T-helper 17 cell (primary cell): Measurements from ENCODE around the gene ROR2. TPM values are rescaled to one million over a fixed set of nuclear protein-coding genes. Genes with fewer than 3 reads are reported as not detected.

Source experiments
- ATAC-seq: fragments of 150-1000 bp; cut with Tn5 transposase; 2 replicates; pipeline ENCODE4 v1.10.0; 2021; ENCODE audit warnings: mild to moderate bottlenecking, moderate library complexity
- DNase-seq, 3 donors: peaks; one replicate each; pipeline versions ENCODE4 v3.0.0 to v3.0.0-alpha.2; 2020 to 2021
- H3K9me3 ChIP-seq: one replicate; pipeline ENCODE4 v1.7.0; 2013; ENCODE audit warnings: low read length, mild to moderate bottlenecking; ENCODE audit not compliant: control insufficient read depth, poor library complexity, severe bottlenecking
- H3K27ac Mint-ChIP-seq: one replicate; pipeline ENCODE4 v1.8.0; 2022; ENCODE audit warnings: mild to moderate bottlenecking, moderate library complexity, mixed read lengths
- H3K27me3 Mint-ChIP-seq: one replicate; pipeline ENCODE4 v1.8.0; 2022; ENCODE audit warnings: mixed read lengths
- H3K36me3 Mint-ChIP-seq: one replicate; pipeline ENCODE4 v1.8.0; 2022; ENCODE audit warnings: low read depth, mixed read lengths
- H3K4me1 Mint-ChIP-seq: one replicate; pipeline ENCODE4 v1.8.0; 2022; ENCODE audit warnings: mild to moderate bottlenecking, mixed read lengths
- H3K4me3 Mint-ChIP-seq: one replicate; pipeline ENCODE4 v1.8.0; 2022; ENCODE audit warnings: mild to moderate bottlenecking, moderate library complexity, mixed read lengths
- total RNA-seq, 4 donors: library from RNA in 2 of 4; stranded (reverse) in 2 of 4; gene quantifications; one replicate each; pipeline ENCODE4 v1.2.3 and lab custom pipeline; 2022 to 2026

The ROR2 gene
- total RNA-seq, 2 donors from 2014 or later = 0.22 to 0.37 TPM

DNA sequence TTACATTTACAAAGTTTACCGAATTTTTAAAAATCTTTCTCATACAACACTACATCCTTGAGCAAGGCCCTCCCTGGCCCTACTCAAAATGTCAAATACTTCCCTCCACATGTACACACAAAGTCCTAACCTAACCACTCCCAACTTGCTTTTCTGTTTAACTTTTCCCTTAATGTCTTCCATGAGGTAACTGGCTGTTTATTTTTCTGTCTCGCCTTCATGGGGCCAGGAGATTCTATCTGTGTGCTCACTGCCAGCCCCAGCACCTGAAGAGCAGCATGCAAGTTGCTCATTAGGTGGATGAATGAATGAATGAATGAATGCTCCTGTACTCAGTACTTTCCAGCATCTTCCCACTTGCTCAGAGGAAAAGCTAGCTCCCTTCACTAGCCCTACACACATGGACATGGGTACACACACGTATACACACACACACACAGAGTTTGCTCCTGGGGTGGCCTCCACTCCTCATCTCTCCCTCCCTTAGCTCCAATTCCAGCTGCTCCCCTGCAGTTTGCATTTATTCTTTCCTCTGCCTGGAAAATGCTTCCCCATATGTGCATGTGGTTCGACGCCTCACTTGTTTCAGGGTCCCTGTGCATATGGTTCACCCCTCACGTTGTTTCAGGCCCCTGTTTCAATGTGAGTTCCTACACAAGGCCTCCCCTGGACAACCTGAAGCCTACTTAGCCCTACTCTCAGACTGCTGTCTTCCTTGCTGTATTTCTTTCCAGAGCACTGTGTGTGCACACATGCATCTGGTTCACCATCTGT is 165.2 kb downstream of the ROR2 start:
- Mint-ChIP-seq H3K27me3 (peaks cover 30% of the 10 kb centered on the region), H3K4me3 (no peak overlapping the region), H3K4me1 (peaks cover 8% of the 10 kb centered on the region), H3K36me3 (peaks cover 7% of the 10 kb centered on the region), H3K27ac (no peak overlapping the region)
- DNase-seq (no peak), ATAC-seq (no peak)
- no peaks in the 10 kb centered on the region for H3K9me3 ChIP-seq

DNA sequence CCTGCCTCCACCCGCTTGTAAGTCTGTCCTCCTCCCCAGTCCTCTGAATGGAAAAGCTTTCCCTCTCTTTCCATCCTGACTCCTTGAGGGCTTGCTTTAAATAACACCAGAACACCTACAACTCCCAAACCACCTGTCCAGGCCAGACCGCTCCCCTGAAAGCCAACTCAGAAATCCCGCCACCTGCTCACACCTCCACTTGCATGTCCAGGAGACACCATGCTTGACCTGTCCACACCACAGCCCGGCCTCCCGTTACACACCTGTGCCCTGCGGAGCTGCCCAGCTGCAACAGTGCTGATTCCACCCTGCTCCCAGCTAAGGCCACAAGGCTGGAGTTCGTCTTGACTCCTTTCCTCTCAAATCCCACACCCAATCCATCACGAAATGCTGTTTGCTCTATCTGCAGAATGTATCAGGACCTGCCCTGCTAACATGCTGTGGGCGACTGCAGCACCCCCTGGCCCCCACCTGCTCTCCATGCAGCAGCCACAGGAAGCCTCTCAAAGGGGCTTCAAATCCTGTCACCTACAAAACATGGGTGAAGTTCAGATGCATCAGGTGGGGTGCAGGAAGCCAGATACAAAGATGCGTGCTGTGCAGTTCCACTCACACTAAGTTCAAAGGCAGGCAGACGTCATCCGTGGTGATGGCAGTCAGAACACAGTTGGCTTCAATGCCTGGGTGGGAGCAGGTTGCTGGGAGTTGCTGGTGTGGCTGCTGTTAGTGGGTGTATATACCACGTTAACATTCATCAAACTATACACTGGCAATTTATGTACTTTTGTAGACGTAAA is 166.0 kb downstream of the ROR2 start:
- DNase-seq (no peak), ATAC-seq (no peak)
- H3K27ac Mint-ChIP-seq = no peak overlapping the region
- H3K27me3 Mint-ChIP-seq = peaks cover 30% of the 10 kb centered on the region
- H3K4me3 Mint-ChIP-seq = peak overlapping the region; percentile 10
- H3K36me3 Mint-ChIP-seq = peaks cover 7% of the 10 kb centered on the region
- no peaks in the 10 kb centered on the region for H3K9me3 ChIP-seq
- H3K4me1 Mint-ChIP-seq = peaks cover 8% of the 10 kb centered on the region

DNA sequence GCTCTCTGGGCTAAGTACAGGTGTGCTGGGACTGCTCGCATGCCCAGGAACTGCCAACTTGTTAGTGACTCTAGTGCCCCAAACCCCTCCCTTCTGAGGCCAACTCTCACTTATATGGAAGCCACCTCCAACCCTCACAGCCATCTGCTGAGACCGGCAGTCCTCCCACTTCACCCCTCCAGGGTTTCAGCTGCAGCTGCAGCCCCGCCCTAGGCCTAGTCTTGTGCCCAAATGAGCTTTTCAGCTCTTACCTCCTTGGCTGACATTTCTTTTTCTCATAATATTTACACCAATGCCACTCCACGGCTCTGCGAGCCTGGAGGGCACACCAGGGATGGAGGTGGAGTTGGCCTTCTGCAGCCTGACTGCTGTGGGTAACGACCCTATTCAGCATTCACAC is 166.6 kb downstream of the ROR2 start:
- H3K36me3 Mint-ChIP-seq = peaks cover 7% of the 10 kb centered on the region
- H3K27ac Mint-ChIP-seq = no peak overlapping the region
- H3K4me3 Mint-ChIP-seq = no peak overlapping the region
- DNase-seq (no peak), ATAC-seq (no peak)
- peaks cover 30% of the 10 kb centered on the region for H3K27me3 Mint-ChIP-seq
- H3K4me1 Mint-ChIP-seq = peaks cover 8% of the 10 kb centered on the region
- H3K9me3 ChIP-seq = no peaks in the 10 kb centered on the region

DNA sequence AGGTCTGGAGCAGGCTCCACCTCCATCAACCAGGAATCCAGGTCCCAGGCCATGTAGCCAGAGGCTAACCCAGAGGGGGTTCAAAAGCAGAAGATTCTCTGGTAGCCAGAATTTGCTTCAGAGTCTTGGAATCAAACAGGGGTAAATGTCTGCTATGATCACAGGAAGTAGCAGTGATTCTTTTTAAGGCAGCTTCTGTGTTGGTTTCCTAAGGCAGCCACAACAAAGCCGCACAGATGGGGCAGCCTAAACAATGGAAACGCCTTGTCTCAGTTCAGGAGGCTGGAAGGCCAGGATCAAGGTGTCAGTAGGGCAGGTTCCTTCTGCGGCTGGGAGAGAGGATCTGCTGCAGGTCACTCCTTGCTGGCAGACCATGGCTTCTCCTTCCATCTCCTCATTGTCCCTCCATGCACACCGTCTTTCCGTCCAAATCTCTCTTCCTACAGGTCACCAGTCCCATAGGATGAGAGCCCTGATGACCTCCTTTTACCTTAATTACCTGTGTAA is 167.3 kb downstream of the ROR2 start:
- peaks cover 31% of the 10 kb centered on the region for H3K27me3 Mint-ChIP-seq
- no peak overlapping the region for H3K4me3 Mint-ChIP-seq
- no peaks in the 10 kb centered on the region for H3K9me3 ChIP-seq
- no peak for DNase-seq
- peak; percentile 28 for ATAC-seq
- H3K4me1 Mint-ChIP-seq = peaks cover 8% of the 10 kb centered on the region
- peaks cover 7% of the 10 kb centered on the region for H3K36me3 Mint-ChIP-seq
- peak overlapping the region; percentile 30 for H3K27ac Mint-ChIP-seq

DNA sequence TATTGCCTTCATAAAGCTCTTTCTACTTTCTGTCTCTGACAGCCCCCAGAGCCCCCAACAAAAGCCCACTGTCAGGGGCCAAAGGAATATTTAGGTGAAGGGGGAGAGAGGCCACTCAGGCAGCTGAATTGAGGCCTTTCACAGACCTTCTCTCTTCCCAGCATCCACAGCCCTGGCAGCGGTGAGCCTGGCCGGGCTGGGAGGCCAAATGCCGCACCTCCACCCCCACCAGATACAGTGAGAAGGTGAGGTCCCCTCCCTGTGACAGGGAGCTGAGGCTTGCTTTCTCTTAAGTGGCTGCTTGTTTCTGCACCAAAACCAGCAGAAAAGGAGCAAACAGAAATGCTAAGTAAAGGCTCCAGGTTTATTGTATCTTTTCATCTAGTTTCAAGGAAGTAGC is 168.1 kb downstream of the ROR2 start:
- no peak overlapping the region for H3K4me3 Mint-ChIP-seq
- no peak for DNase-seq
- H3K27ac Mint-ChIP-seq = peak overlapping the region; percentile 30
- peaks cover 8% of the 10 kb centered on the region for H3K4me1 Mint-ChIP-seq
- H3K27me3 Mint-ChIP-seq = peaks cover 40% of the 10 kb centered on the region
- no peaks in the 10 kb centered on the region for H3K9me3 ChIP-seq
- no peak for ATAC-seq
- H3K36me3 Mint-ChIP-seq = peaks cover 7% of the 10 kb centered on the region

DNA sequence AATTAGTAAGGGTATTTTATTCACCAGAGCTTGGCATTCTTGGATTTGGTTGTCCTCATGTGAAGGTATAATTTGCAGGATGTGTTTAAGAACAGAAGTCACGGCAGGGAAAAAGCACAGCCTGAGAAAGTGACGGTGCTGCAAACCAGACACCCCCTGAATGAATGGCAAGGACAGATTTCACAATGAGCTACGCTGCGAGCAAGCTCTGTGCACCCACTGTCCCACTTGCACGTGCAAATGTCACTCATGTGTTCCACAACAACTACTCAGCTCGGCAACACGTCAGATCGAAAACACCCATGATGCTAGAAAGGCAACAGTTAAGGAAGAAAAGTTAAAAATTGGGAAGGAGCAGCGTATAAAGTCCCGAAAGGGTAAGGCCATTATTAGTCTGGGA is 168.9 kb downstream of the ROR2 start:
- Mint-ChIP-seq H3K27ac (no peak overlapping the region), H3K4me1 (peaks cover 13% of the 10 kb centered on the region), H3K27me3 (peaks cover 48% of the 10 kb centered on the region), H3K4me3 (no peak overlapping the region), H3K36me3 (peaks cover 9% of the 10 kb centered on the region)
- no peaks in the 10 kb centered on the region for H3K9me3 ChIP-seq
- DNase-seq (no peak), ATAC-seq (no peak)

DNA sequence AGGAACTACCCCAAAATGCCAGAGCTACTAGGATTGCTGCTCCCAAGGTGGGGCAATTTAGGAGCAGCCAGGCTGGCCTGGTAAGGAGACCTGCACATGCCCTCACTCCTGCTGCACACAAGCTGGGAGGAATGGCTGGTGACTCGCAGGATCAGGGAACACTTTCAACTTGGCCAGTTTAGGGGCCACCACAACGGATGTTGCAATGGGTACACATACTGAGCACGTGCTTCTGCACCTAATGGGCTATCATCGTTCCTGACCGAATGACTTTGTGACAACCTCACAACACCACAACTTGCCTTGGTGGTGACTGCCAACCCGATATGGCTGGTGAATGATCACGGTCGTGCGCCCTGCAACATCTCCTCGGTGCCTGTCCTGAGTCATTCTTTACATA is 172.0 kb downstream of the ROR2 start:
- Mint-ChIP-seq H3K4me3 (no peak overlapping the region), H3K4me1 (peaks cover 10% of the 10 kb centered on the region), H3K27ac (no peak overlapping the region), H3K27me3 (peaks cover 53% of the 10 kb centered on the region), H3K36me3 (peaks cover 8% of the 10 kb centered on the region)
- ATAC-seq (no peak), DNase-seq (no peak)
- H3K9me3 ChIP-seq = no peaks in the 10 kb centered on the region

DNA sequence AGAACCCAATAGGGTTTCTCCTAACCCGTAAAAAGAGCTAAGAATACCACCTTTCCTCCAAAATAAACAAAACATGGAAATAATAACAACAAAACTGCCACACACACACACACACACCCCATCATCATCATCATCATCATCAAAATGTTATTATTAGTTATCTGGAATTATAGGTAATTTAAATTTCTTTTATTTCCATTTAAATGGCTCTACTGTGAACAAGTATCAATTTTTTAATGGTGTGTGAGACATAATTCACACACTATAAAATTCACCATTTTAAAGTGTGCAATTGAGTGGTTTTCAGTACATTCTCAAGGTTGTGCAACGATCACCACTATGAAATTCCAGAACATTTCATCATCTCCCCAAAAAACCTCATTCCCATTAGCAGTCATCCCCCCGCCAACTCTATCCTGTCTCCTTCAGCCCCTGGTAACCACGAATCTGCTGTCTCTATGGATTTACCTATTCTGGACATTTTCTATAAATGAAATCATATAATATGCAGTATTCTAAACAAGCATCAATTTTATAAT is 172.7 kb downstream of the ROR2 start:
- no peak for ATAC-seq
- peaks cover 10% of the 10 kb centered on the region for H3K4me1 Mint-ChIP-seq
- H3K27ac Mint-ChIP-seq = no peak overlapping the region

DNA sequence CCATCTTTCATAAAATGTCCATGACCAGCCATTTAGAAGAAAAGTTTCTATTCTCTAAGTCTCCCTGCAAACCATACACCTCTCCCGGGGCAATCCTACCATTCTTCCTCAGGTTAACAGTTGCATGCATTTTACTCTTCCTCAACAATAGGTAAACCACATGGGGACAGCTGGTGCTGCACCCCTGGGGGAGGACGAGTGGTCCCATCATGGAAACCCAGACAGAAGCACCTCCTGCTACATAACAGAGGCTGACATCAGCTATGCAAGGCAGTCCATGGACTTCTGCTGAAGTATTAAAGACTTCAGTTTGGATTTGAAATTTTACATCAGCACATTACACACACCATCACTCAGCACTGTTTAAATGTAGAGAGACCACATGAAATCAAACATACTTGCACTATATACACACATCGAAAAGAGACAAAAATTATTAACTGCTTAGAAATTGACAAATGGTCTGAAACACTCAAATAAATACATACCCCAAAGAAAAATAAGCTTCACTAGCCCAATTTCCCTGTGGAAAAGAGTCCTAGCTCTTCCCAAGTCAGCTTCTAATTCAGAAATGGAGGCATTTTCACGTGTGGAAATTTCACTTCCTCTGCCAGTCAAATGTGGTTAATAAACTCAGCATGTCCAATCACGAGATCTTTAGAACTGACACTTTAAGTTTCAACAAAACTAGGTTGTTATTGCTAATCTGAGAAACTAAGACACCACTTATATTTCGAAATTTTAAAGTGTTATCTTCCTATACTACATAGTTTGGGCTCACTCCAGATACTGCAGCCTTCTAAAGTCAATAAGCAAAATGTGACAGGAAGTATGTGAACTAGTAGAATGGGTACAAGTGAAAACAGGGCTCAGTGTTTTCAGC is 173.4 kb downstream of the ROR2 start:
- ATAC-seq = no peak
- H3K4me3 Mint-ChIP-seq = no peak overlapping the region
- no peak for DNase-seq
- H3K4me1 Mint-ChIP-seq = peaks cover 10% of the 10 kb centered on the region
- no peaks in the 10 kb centered on the region for H3K9me3 ChIP-seq
- peaks cover 58% of the 10 kb centered on the region for H3K27me3 Mint-ChIP-seq
- H3K36me3 Mint-ChIP-seq = peaks cover 8% of the 10 kb centered on the region
- no peak overlapping the region for H3K27ac Mint-ChIP-seq

More for the DNA sequence above, 172.7 kb downstream of the ROR2 start:
- H3K36me3 Mint-ChIP-seq = peaks cover 8% of the 10 kb centered on the region
- no peaks in the 10 kb centered on the region for H3K9me3 ChIP-seq
- peaks cover 54% of the 10 kb centered on the region for H3K27me3 Mint-ChIP-seq
- H3K4me3 Mint-ChIP-seq = no peak overlapping the region
- DNase-seq = no peak

DNA sequence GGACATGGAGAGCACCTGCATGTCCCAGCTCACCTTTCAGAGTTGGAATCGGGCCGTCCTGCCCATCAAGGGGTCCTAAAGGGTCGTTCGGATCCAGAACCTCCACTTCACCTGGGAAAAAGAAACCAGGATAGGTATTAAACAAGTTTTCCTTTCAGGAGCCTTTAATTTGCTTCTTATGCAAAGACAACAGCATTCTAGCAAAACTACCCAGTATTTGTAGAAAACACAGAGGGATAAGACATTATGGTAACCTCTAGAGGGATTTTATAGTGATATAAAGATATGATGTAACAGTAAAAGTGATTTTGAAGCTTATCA is 174.4 kb downstream of the ROR2 start:
- Mint-ChIP-seq H3K4me1 (peaks cover 10% of the 10 kb centered on the region), H3K27ac (no peak overlapping the region), H3K27me3 (peaks cover 55% of the 10 kb centered on the region), H3K4me3 (no peak overlapping the region), H3K36me3 (peaks cover 8% of the 10 kb centered on the region)
- DNase-seq (no peak), ATAC-seq (no peak)
- no peaks in the 10 kb centered on the region for H3K9me3 ChIP-seq

DNA sequence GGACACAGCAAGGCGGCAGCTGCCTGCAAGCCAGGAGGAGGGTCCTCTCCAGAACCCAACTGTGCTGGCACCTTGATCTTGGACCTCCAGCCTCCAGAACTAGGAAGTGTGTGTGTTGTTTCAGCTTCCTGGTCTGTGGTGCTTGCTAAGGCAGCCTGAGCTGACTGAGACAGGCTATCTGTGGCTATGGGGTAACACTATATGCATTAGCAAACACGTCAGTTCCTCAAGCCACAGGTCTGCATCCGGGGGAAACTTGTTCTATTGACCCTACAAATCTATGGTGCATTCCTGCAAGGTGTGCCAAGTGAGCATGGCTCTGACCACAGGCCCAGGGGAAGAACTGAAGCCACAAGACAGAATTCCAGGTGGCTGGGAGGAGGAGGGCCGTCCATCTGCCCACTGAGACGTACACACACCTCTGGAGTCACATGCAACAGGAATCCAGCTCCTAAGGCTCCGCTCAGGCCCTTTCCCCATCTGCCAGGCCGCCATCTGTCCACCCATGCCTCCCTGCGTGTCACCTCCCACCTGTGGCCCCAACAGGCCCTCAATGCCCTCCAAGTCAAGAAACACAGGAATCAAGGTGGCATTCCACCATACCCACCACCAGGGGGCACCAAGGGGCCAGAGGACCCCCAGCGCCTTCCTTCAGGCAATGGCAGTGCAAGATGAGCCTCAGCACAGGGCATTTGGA is 174.9 kb downstream of the ROR2 start:
- Mint-ChIP-seq H3K4me3 (no peak overlapping the region), H3K27me3 (peaks cover 59% of the 10 kb centered on the region), H3K4me1 (peaks cover 10% of the 10 kb centered on the region), H3K36me3 (peaks cover 8% of the 10 kb centered on the region), H3K27ac (no peak overlapping the region)
- no peaks in the 10 kb centered on the region for H3K9me3 ChIP-seq
- ATAC-seq (peak; percentile 73), DNase-seq (peak in 2 of 3 donors; percentile 23 to 52)

DNA sequence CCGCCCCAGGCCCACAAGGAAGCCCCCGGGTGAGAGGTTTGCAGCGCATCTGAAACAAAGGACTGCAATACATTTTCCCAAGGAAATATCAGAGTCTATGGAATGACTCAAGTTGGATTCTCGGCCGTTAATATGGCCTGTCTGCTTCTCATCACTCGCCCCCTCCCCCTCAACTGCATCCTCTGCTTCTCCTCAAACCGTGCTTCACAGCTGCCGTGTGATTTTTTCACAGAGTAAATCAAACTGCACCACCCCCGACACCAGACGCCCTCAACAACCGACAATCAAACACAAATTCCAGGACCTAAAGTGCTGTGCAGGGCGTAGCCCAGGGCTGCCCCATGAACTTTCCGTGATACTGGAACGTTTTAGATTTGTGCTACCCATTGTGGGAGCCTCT is 176.9 kb downstream of the ROR2 start:
- Mint-ChIP-seq H3K36me3 (peaks cover 8% of the 10 kb centered on the region), H3K4me1 (peaks cover 10% of the 10 kb centered on the region), H3K27me3 (peaks cover 69% of the 10 kb centered on the region), H3K4me3 (no peak overlapping the region), H3K27ac (no peak overlapping the region)
- H3K9me3 ChIP-seq = no peaks in the 10 kb centered on the region
- ATAC-seq (no peak), DNase-seq (no peak)
